Measurements from ENCODE around the gene ZDHHC14. TPM values are rescaled to one million over a fixed set of nuclear protein-coding genes. Genes with fewer than 3 reads are reported as not detected.
A peak's percentile ranks its signal among the peaks of the same experiment; 100 is the strongest.
"Not testable (repeated sequence)": the region's sequence is repeated elsewhere in the genome, so short reads cannot be mapped to it uniquely, and the experiment has no call there.

The ZDHHC14 gene
- polyA plus RNA-seq, 1 donor (not counting 4 experiments of a cell fraction or from before 2014, with no cell fraction given), result 6.4 TPM

DNA sequence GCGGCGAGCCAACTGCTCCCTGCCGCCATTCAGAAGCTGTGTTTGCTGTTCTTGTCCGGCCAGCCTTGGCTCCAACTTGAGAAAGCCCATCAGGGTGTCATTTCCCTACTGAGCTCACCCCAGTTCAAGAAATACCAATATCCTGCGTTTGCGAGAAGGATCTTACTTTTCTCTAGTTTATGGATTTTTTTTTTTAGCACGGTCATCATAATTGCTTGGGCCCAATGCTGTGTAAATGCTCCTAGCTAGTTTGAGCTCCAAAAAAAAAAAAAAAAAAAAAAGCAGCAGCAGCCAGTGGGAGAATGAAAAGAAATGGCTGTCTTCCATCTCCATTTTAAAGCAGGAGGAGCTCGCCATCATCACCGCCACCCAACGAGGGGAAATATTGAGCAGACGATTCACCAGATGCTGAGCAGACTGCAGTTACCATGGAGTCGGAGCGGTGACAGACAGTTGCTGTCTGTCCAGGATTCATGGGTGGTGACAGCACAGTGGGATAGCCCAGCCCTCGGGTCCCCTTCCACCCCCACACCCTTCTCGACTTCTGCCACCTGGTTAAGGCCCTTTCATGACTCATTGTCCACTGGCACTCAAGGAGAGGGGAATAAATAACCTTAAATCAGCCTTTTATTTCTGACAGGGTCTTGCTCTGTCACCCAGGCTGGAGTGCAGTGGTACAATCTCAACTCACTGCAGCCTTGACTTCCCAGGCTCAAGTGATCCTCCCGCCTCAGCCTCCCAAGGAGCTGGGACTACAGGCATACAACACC lies 309.6 kb downstream of the ZDHHC14 start:
- Histone ChIP-seq H4K20me1 (ENCODE audit: control insufficient read depth, extremely low read depth, insufficient read depth, low read length) (no peaks in the 10 kb centered on the region), H3K9me3 (ENCODE audit: control insufficient read depth, low read depth, low read length) (no peaks in the 10 kb centered on the region), H3K27ac (ENCODE audit: control insufficient read depth, insufficient read depth, low read length) (no peak overlapping the region), H3K4me3 (ENCODE audit: control insufficient read depth in 2 of 3, extremely low read depth in 1 of 3, insufficient read depth in 2 of 3, low read depth in 1 of 3, low read length in 3 of 3) (no peak overlapping the region), H3K27me3 (ENCODE audit: control insufficient read depth, extremely low read depth, insufficient read depth, low read length) (peaks cover 21% of the 10 kb centered on the region), H3K36me3 (ENCODE audit: control insufficient read depth in 2 of 2, extremely low read depth in 1 of 2, insufficient read depth in 2 of 2, low read length in 2 of 2) (no peaks in the 10 kb centered on the region), H2AFZ (ENCODE audit: control insufficient read depth, low read length) (no peak overlapping the region), H3K4me1 (ENCODE audit: control insufficient read depth, extremely low read depth, insufficient read depth, low read length) (peaks cover 3% of the 10 kb centered on the region), H3K79me2 (ENCODE audit: control insufficient read depth, insufficient read depth, low read length) (no peaks in the 10 kb centered on the region), H3K4me2 (ENCODE audit: control insufficient read depth, extremely low read depth, insufficient read depth, low read depth, low read length) (no peak overlapping the region), H3K9ac (ENCODE audit: control insufficient read depth, extremely low read depth, insufficient read depth, low read length) (no peak overlapping the region), H3K9me1 (ENCODE audit: control insufficient read depth, extremely low read depth, insufficient read depth, low read length) (no peaks in the 10 kb centered on the region)
- FAIRE-seq (no peak), DNase-seq (ENCODE audit: low read depth, low spot score) (no peak)
- dilution Hi-C loops (cut with MboI; ENCODE audit: extremely low pct_ligation_motif_present, low sequenced_read_pairs), result no loop called here
- TF ChIP-seq, protein P1, sequence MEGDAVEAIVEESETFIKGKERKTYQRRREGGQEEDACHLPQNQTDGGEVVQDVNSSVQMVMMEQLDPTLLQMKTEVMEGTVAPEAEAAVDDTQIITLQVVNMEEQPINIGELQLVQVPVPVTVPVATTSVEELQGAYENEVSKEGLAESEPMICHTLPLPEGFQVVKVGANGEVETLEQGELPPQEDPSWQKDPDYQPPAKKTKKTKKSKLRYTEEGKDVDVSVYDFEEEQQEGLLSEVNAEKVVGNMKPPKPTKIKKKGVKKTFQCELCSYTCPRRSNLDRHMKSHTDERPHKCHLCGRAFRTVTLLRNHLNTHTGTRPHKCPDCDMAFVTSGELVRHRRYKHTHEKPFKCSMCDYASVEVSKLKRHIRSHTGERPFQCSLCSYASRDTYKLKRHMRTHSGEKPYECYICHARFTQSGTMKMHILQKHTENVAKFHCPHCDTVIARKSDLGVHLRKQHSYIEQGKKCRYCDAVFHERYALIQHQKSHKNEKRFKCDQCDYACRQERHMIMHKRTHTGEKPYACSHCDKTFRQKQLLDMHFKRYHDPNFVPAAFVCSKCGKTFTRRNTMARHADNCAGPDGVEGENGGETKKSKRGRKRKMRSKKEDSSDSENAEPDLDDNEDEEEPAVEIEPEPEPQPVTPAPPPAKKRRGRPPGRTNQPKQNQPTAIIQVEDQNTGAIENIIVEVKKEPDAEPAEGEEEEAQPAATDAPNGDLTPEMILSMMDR (optimal IDR thresholded peaks at IDR 0.05 in 1 of 3, IDR thresholded peaks at IDR 0.05 in 1 of 3, conservative IDR thresholded peaks at IDR 0.05 in 1 of 3; ENCODE audit: extremely low read depth in 1 of 3, insufficient read depth in 2 of 3, low read length in 3 of 3), result no peak
- TF ChIP-seq EZH2 (IDR thresholded peaks at IDR 0.05; ENCODE audit: low read length), result no peak

DNA sequence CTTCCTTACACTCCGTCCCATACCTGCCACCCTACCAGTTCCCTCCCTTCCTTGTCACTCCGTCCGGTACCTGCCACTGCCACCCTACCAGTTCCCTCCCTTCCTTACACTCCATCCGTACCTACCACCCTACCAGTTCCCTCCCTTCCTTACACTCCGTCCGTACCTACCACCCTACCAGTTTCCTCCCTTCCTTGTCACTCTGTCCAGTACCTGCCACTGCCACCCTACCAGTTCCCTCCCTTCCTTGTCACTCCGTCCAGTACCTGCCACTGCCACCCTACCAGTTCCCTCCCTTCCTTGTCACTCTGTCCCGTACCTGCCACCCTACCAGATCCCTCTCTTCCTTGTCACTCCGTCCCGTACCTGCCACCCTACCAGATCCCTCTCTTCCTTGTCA lies 310.6 kb downstream of the ZDHHC14 start:
- H3K4me3 ChIP-seq (ENCODE audit: control insufficient read depth in 2 of 3, extremely low read depth in 1 of 3, insufficient read depth in 2 of 3, low read depth in 1 of 3, low read length in 3 of 3); H3K4me2 ChIP-seq (ENCODE audit: control insufficient read depth, extremely low read depth, insufficient read depth, low read depth, low read length); DNase-seq (ENCODE audit: low read depth, low spot score); H3K9me1 ChIP-seq (ENCODE audit: control insufficient read depth, extremely low read depth, insufficient read depth, low read length); H3K4me1 ChIP-seq (ENCODE audit: control insufficient read depth, extremely low read depth, insufficient read depth, low read length); H4K20me1 ChIP-seq (ENCODE audit: control insufficient read depth, extremely low read depth, insufficient read depth, low read length); H3K9me3 ChIP-seq (ENCODE audit: control insufficient read depth, low read depth, low read length); H3K9ac ChIP-seq (ENCODE audit: control insufficient read depth, extremely low read depth, insufficient read depth, low read length); H3K79me2 ChIP-seq (ENCODE audit: control insufficient read depth, insufficient read depth, low read length); dilution Hi-C loops (cut with MboI; ENCODE audit: extremely low pct_ligation_motif_present, low sequenced_read_pairs); H2AFZ ChIP-seq (ENCODE audit: control insufficient read depth, low read length); H3K27ac ChIP-seq (ENCODE audit: control insufficient read depth, insufficient read depth, low read length); FAIRE-seq; H3K36me3 ChIP-seq (ENCODE audit: control insufficient read depth in 2 of 2, extremely low read depth in 1 of 2, insufficient read depth in 2 of 2, low read length in 2 of 2): not testable (repeated sequence)
- peaks cover 18% of the 10 kb centered on the region for H3K27me3 ChIP-seq (ENCODE audit: control insufficient read depth, extremely low read depth, insufficient read depth, low read length)

DNA sequence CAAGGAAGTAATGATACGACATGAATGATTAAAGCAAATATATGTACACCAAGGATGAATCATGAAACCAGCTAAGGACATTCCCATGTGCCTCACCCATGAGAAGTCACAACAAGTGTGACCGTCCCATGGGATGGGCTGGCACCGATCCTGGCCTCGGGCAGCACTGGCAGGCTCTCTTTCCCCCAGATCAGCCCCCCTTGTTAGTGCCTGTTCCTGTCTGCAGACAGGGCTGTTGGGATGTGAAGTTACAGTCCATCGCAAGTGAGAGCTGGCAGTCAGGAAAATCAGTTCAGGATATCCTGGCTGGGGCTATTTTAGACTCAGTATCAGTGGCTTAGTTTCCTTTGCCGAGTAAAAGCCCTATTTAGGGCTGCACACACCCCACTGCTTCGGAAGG lies 312.9 kb downstream of the ZDHHC14 start:
- peaks cover 3% of the 10 kb centered on the region for H3K4me1 ChIP-seq (ENCODE audit: control insufficient read depth, extremely low read depth, insufficient read depth, low read length)
- H3K79me2 ChIP-seq (ENCODE audit: control insufficient read depth, insufficient read depth, low read length), result no peaks in the 10 kb centered on the region
- no peak overlapping the region for H3K4me3 ChIP-seq (ENCODE audit: control insufficient read depth in 2 of 3, extremely low read depth in 1 of 3, insufficient read depth in 2 of 3, low read depth in 1 of 3, low read length in 3 of 3)
- no peak for FAIRE-seq
- H3K27ac ChIP-seq (ENCODE audit: control insufficient read depth, insufficient read depth, low read length), result no peak overlapping the region
- peaks cover 3% of the 10 kb centered on the region for H3K9me3 ChIP-seq (ENCODE audit: control insufficient read depth, low read depth, low read length)
- no peaks in the 10 kb centered on the region for H3K9me1 ChIP-seq (ENCODE audit: control insufficient read depth, extremely low read depth, insufficient read depth, low read length)
- no peaks in the 10 kb centered on the region for H3K36me3 ChIP-seq (ENCODE audit: control insufficient read depth in 2 of 2, extremely low read depth in 1 of 2, insufficient read depth in 2 of 2, low read length in 2 of 2)
- H4K20me1 ChIP-seq (ENCODE audit: control insufficient read depth, extremely low read depth, insufficient read depth, low read length), result no peaks in the 10 kb centered on the region
- H2AFZ ChIP-seq (ENCODE audit: control insufficient read depth, low read length), result no peak overlapping the region
- DNase-seq (ENCODE audit: low read depth, low spot score), result peak; percentile 4
- TF ChIP-seq, protein P1 (optimal IDR thresholded peaks at IDR 0.05 in 1 of 3, IDR thresholded peaks at IDR 0.05 in 1 of 3, conservative IDR thresholded peaks at IDR 0.05 in 1 of 3; ENCODE audit: extremely low read depth in 1 of 3, insufficient read depth in 2 of 3, low read length in 3 of 3), result no peak
- no peak for TF ChIP-seq EZH2 (IDR thresholded peaks at IDR 0.05; ENCODE audit: low read length)
- no peak overlapping the region for H3K4me2 ChIP-seq (ENCODE audit: control insufficient read depth, extremely low read depth, insufficient read depth, low read depth, low read length)
- peaks cover 17% of the 10 kb centered on the region for H3K27me3 ChIP-seq (ENCODE audit: control insufficient read depth, extremely low read depth, insufficient read depth, low read length)
- dilution Hi-C loops (cut with MboI; ENCODE audit: extremely low pct_ligation_motif_present, low sequenced_read_pairs), result no loop called here
- H3K9ac ChIP-seq (ENCODE audit: control insufficient read depth, extremely low read depth, insufficient read depth, low read length), result no peak overlapping the region
